HEK293 (cell line): ENCODE measurements around the gene MIEF2.

Experiments
- CTCF ChIA-PET: fragments of 350-600 bp; formaldehyde crosslinking; extraction: SDS; loops from one replicate; lab custom pipeline; 2021; ENCODE audit warnings: antibody characterized with exemption; lab: Yijun Ruan, JAX
- POLR2A ChIA-PET: fragments of 300-600 bp; formaldehyde crosslinking; extraction: SDS; loops from one replicate; lab custom pipeline; 2020; ENCODE audit warnings: antibody characterized with exemption, inconsistent platforms; lab: Yijun Ruan, JAX
- H3K27ac ChIP-seq: fragments of 200-500 bp; sonication (Bioruptor generic); 2 replicates; pipeline ENCODE4 v1.5.1; 2014; ENCODE audit warnings: low read depth, low read length, control low read depth, inconsistent platforms; ENCODE audit errors: extremely low read depth
- H3K36me3 ChIP-seq, 2 experiments: fragments of 200-500 bp in 1 of 2; sonication (Bioruptor generic) in 1 of 2; 1 replicate in 1 of 2; 2 replicates in 1 of 2; pipeline ENCODE4 v1.5.1; 2014 to 2017; ENCODE audit warnings: inconsistent platforms in 2 of 2, low read length in 2 of 2; ENCODE audit not compliant: control insufficient read depth in 2 of 2, insufficient read depth in 1 of 2
- H3K4me1 ChIP-seq: fragments of 200-500 bp; sonication (Bioruptor generic); 2 replicates; pipeline ENCODE4 v1.5.1; 2014; ENCODE audit warnings: mild to moderate bottlenecking, low read length, inconsistent platforms; ENCODE audit not compliant: control insufficient read depth, insufficient read depth
- H3K4me3 ChIP-seq: 2 replicates; pipeline ENCODE4 v1.5.1; 2011; ENCODE audit warnings: low read depth, mild to moderate bottlenecking, control low read depth, low read length, moderate library complexity
- H3K9me3 ChIP-seq: fragments of 200-500 bp; sonication (Bioruptor generic); 2 replicates; pipeline ENCODE4 v1.5.1; 2014; ENCODE audit warnings: low read depth, low read length, inconsistent platforms; ENCODE audit not compliant: control insufficient read depth, insufficient read depth
- GFI1B ChIP-seq: fragments of 450-650 bp; formaldehyde crosslinking; IDR thresholded peaks from 2 replicates; pipeline ENCODE4 v1.5.1; 2016; ENCODE audit warnings: missing biosample characterization, missing genetic modification characterization
- HOXD13 ChIP-seq: sonication (generic); formaldehyde crosslinking; IDR thresholded peaks from 2 replicates; pipeline ENCODE4 v1.8.0; 2022; ENCODE audit warnings: missing genetic modification reagents, borderline replicate concordance
- KLF8 ChIP-seq: fragments of 450-650 bp; formaldehyde crosslinking; IDR thresholded peaks from 2 replicates; pipeline ENCODE4 v1.5.1; 2016; ENCODE audit warnings: missing biosample characterization, missing genetic modification characterization
- OVOL3 ChIP-seq: fragments of 450-650 bp; formaldehyde crosslinking; IDR thresholded peaks from 2 replicates; pipeline ENCODE4 v1.5.1; 2016; ENCODE audit warnings: missing biosample characterization, missing genetic modification characterization
- PRDM1 ChIP-seq: fragments of 450-650 bp; formaldehyde crosslinking; IDR thresholded peaks from 2 replicates; pipeline ENCODE4; 2016; ENCODE audit warnings: missing biosample characterization, missing genetic modification characterization
- SALL2 ChIP-seq: fragments of 450-650 bp; formaldehyde crosslinking; IDR thresholded peaks from 2 replicates; pipeline ENCODE4 v1.5.0; 2017; ENCODE audit warnings: missing biosample characterization, mild to moderate bottlenecking, missing genetic modification characterization, borderline replicate concordance
- SCRT2 ChIP-seq: fragments of 450-650 bp; formaldehyde crosslinking; IDR thresholded peaks from 2 replicates; pipeline ENCODE4 v1.5.1; 2016; ENCODE audit warnings: missing biosample characterization, missing genetic modification characterization
- SP2 ChIP-seq: fragments of 450-650 bp; formaldehyde crosslinking; IDR thresholded peaks from 2 replicates; pipeline ENCODE4 v1.5.1; 2016; ENCODE audit warnings: missing biosample characterization, missing genetic modification characterization
- SP3 ChIP-seq: fragments of 450-650 bp; formaldehyde crosslinking; IDR thresholded peaks from 2 replicates; pipeline ENCODE4 v1.5.1; 2016; ENCODE audit warnings: missing biosample characterization, missing genetic modification characterization
- ZEB2 ChIP-seq: fragments of 450-650 bp; formaldehyde crosslinking; IDR thresholded peaks from 2 replicates; pipeline ENCODE4 v1.5.1; 2016; ENCODE audit warnings: missing biosample characterization, missing genetic modification characterization
- ZFP3 ChIP-seq: fragments of 450-650 bp; formaldehyde crosslinking; IDR thresholded peaks from 2 replicates; pipeline ENCODE4 v1.5.1; 2016; ENCODE audit warnings: low read depth, missing biosample characterization, missing genetic modification characterization
- ZIC2 ChIP-seq: fragments of 450-650 bp; formaldehyde crosslinking; IDR thresholded peaks from 2 replicates; pipeline ENCODE4 v1.5.1; 2016; ENCODE audit warnings: missing biosample characterization, missing genetic modification characterization
- ZNF10 ChIP-seq: fragments of 450-650 bp; formaldehyde crosslinking; IDR thresholded peaks from 2 replicates; pipeline ENCODE4 v1.5.1; 2017; ENCODE audit warnings: missing biosample characterization, missing genetic modification characterization
- ZNF174 ChIP-seq: fragments of 450-650 bp; formaldehyde crosslinking; IDR thresholded peaks from 2 replicates; pipeline ENCODE4 v1.5.0; 2017; ENCODE audit warnings: missing biosample characterization, mild to moderate bottlenecking, missing genetic modification characterization
- ZNF184 ChIP-seq: fragments of 450-650 bp; IDR thresholded peaks from 2 replicates; pipeline ENCODE4 v1.5.1; 2018; ENCODE audit warnings: missing biosample characterization, mild to moderate bottlenecking, missing genetic modification characterization
- ZNF266 ChIP-seq: fragments of 450-650 bp; formaldehyde crosslinking; IDR thresholded peaks from 2 replicates; pipeline ENCODE4 v1.5.1; 2016; ENCODE audit warnings: missing biosample characterization, missing genetic modification characterization, low read depth
- ZNF274 ChIP-seq, 2 experiments: fragments of 200-500 bp in 1 of 2; fragments of 450-650 bp in 1 of 2; sonication (Bioruptor generic) in 1 of 2; formaldehyde crosslinking in 1 of 2; IDR thresholded peaks; 2 replicates each; pipeline versions ENCODE4 v1.5.1 to v1.6.1; 2014 to 2016; ENCODE audit warnings: borderline replicate concordance in 1 of 2, inconsistent platforms in 1 of 2, low read length in 1 of 2, missing biosample characterization in 1 of 2, missing genetic modification characterization in 1 of 2
- ZNF302 ChIP-seq: fragments of 450-650 bp; formaldehyde crosslinking; IDR thresholded peaks from 2 replicates; pipeline ENCODE4 v1.5.1; 2016; ENCODE audit warnings: missing biosample characterization, missing genetic modification characterization, low read depth
- ZNF423 ChIP-seq: fragments of 450-650 bp; formaldehyde crosslinking; IDR thresholded peaks from 2 replicates; pipeline ENCODE4 v1.5.1; 2016; ENCODE audit warnings: missing biosample characterization, missing genetic modification characterization
- ZNF623 ChIP-seq: fragments of 450-650 bp; formaldehyde crosslinking; IDR thresholded peaks from 2 replicates; pipeline ENCODE4 v1.5.1; 2016; ENCODE audit warnings: missing biosample characterization, missing genetic modification characterization
- ZNF654 ChIP-seq: fragments of 450-650 bp; formaldehyde crosslinking; IDR thresholded peaks from 2 replicates; pipeline ENCODE4 v1.5.1; 2016; ENCODE audit warnings: low read depth, missing biosample characterization, missing genetic modification characterization
- ZNF701 ChIP-seq: fragments of 450-650 bp; formaldehyde crosslinking; IDR thresholded peaks from 2 replicates; pipeline ENCODE4 v1.5.1; 2016; ENCODE audit warnings: missing biosample characterization, missing genetic modification characterization
- ZNF768 ChIP-seq: fragments of 450-650 bp; formaldehyde crosslinking; IDR thresholded peaks from 2 replicates; pipeline ENCODE4 v1.5.1; 2018; ENCODE audit warnings: missing biosample characterization, mild to moderate bottlenecking, missing genetic modification characterization
- ZNF776 ChIP-seq: fragments of 450-650 bp; formaldehyde crosslinking; IDR thresholded peaks from 2 replicates; pipeline ENCODE4 v1.5.0; 2017; ENCODE audit warnings: missing biosample characterization, missing genetic modification characterization, borderline replicate concordance
- ZSCAN23 ChIP-seq: fragments of 450-650 bp; formaldehyde crosslinking; IDR thresholded peaks from 2 replicates; pipeline ENCODE4 v1.5.1; 2016; ENCODE audit warnings: missing biosample characterization, missing genetic modification characterization
- TF ChIP-seq, protein P1 (sequence below): fragments of 450-650 bp; formaldehyde crosslinking; IDR thresholded peaks from 2 replicates; pipeline ENCODE4 v1.5.1; 2017; ENCODE audit warnings: missing biosample characterization, missing genetic modification characterization
- TF ChIP-seq, protein P2 (sequence below): fragments of 450-650 bp; IDR thresholded peaks from 2 replicates; pipeline ENCODE4 v1.5.1; 2018; ENCODE audit warnings: missing biosample characterization, mild to moderate bottlenecking, missing genetic modification characterization
- TF ChIP-seq, protein P3 (sequence below): fragments of 450-650 bp; formaldehyde crosslinking; IDR thresholded peaks from 2 replicates; pipeline ENCODE4 v1.5.1; 2016; ENCODE audit warnings: missing biosample characterization, missing genetic modification characterization
- TF ChIP-seq, protein P4 (sequence below): fragments of 450-650 bp; formaldehyde crosslinking; IDR thresholded peaks from 2 replicates; pipeline ENCODE4 v1.5.1; 2017; ENCODE audit warnings: missing biosample characterization, missing genetic modification characterization

MIEF2 gene

DNA sequence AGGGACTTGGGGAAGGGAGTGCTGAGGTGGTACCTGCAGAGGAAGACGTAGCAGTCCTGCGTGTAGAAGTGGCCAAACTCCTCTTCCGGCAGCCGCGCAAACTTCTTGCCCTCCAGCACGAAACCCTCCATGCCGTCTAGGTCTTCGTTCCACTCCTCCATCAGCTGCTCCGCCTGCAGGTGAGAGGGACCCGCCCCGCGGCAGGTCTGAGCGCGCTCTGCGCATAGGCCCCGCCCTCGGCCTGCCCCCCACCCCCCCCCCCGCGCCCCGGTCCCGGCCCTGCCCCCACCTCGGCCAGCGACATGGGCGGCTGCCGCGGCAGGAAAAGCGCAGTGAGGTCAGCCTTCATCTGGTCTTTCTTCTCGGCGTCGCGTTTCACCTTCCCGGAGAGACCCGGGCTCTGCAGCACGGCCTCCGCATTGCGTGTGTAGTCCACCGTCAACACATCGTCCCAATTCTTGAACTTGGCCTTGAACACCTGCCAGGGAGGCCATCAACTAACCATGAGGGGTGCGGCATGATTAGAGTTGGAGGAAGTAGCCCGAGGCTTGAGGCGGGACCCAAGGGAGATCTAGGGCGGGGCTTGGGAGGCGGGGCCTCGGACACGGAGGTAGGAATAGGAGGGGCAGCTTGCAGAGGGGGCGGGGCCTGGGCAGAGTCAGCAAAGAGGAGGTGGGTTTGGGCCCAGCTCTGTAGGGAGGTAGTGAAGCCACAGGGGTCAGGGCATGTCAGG, 13.4 kb upstream of the MIEF2 start:
- Histone ChIP-seq H3K9me3 (no peaks in the 10 kb centered on the region), H3K4me1 (no peaks in the 10 kb centered on the region), H3K36me3 (peaks cover 6 to 88% of the 10 kb centered on the region in 2 experiments; a peak in 2 of 3 replicates), H3K4me3 (no peak overlapping the region), H3K27ac (0 out of 2 replicates have a peak overlapping the region, but pooled peaks have one; percentile 24)
- ChIA-PET POLR2A (interaction anchor here (0.6 to 3.7 kb wide), 6 partner anchors 11 to 98 kb away, joined by 3 to 12 read pairs (median 4); partner anchors contain the start of genes ALKBH5 and MIEF2), CTCF (interaction anchor here (0.5 to 1.4 kb wide), 9 partner anchors 10 to 1585 kb away, joined by 3 to 5 read pairs (median 3); no protein-coding TSS in a partner anchor)
- TF ChIP-seq OVOL3 = no peak
- TF ChIP-seq ZIC2 (tag by site-specific recombination) = no peak
- TF ChIP-seq ZSCAN23 = no peak
- TF ChIP-seq SCRT2 = no peak
- TF ChIP-seq HOXD13 = no peak
- TF ChIP-seq ZNF701 = no peak
- TF ChIP-seq, protein P1, sequence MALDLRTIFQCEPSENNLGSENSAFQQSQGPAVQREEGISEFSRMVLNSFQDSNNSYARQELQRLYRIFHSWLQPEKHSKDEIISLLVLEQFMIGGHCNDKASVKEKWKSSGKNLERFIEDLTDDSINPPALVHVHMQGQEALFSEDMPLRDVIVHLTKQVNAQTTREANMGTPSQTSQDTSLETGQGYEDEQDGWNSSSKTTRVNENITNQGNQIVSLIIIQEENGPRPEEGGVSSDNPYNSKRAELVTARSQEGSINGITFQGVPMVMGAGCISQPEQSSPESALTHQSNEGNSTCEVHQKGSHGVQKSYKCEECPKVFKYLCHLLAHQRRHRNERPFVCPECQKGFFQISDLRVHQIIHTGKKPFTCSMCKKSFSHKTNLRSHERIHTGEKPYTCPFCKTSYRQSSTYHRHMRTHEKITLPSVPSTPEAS (tag by site-specific recombination) = no peak
- TF ChIP-seq ZNF768 = no peak
- TF ChIP-seq SP2 (tag by site-specific recombination) = peak; percentile 69
- no peak for TF ChIP-seq ZFP3 (tag by site-specific recombination)
- no peak for TF ChIP-seq ZNF174 (tag by site-specific recombination)
- no peak for TF ChIP-seq ZNF302
- TF ChIP-seq ZNF623 = no peak
- TF ChIP-seq, protein P2, sequence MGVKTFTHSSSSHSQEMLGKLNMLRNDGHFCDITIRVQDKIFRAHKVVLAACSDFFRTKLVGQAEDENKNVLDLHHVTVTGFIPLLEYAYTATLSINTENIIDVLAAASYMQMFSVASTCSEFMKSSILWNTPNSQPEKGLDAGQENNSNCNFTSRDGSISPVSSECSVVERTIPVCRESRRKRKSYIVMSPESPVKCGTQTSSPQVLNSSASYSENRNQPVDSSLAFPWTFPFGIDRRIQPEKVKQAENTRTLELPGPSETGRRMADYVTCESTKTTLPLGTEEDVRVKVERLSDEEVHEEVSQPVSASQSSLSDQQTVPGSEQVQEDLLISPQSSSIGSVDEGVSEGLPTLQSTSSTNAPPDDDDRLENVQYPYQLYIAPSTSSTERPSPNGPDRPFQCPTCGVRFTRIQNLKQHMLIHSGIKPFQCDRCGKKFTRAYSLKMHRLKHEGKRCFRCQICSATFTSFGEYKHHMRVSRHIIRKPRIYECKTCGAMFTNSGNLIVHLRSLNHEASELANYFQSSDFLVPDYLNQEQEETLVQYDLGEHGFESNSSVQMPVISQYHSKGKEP (tag by site-specific recombination) = no peak
- TF ChIP-seq ZNF184 (tag by site-specific recombination) = no peak
- no peak for TF ChIP-seq ZNF274 (IDR thresholded peaks at IDR 0.05; ENCODE audit: low read length)
- no peak for TF ChIP-seq ZNF274 (tag by site-specific recombination; IDR thresholded peaks at IDR 0.05; ENCODE audit: borderline replicate concordance)
- TF ChIP-seq ZNF423 (tag by site-specific recombination) = no peak
- 0 out of 2 replicates have a peak, but pooled peaks have one; percentile 35 for TF ChIP-seq SP3 (tag by site-specific recombination)
- TF ChIP-seq, protein P3, sequence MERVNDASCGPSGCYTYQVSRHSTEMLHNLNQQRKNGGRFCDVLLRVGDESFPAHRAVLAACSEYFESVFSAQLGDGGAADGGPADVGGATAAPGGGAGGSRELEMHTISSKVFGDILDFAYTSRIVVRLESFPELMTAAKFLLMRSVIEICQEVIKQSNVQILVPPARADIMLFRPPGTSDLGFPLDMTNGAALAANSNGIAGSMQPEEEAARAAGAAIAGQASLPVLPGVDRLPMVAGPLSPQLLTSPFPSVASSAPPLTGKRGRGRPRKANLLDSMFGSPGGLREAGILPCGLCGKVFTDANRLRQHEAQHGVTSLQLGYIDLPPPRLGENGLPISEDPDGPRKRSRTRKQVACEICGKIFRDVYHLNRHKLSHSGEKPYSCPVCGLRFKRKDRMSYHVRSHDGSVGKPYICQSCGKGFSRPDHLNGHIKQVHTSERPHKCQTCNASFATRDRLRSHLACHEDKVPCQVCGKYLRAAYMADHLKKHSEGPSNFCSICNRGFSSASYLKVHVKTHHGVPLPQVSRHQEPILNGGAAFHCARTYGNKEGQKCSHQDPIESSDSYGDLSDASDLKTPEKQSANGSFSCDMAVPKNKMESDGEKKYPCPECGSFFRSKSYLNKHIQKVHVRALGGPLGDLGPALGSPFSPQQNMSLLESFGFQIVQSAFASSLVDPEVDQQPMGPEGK (tag by site-specific recombination) = peak; percentile 37; the same call in 1 of the 2 replicates
- TF ChIP-seq ZNF266 (tag by site-specific recombination) = no peak
- peak; percentile 45; the same call in 1 of the 2 replicates for TF ChIP-seq KLF8 (tag by site-specific recombination)
- TF ChIP-seq SALL2 (tag by site-specific recombination) = no peak
- no peak for TF ChIP-seq PRDM1 (tag by site-specific recombination)
- TF ChIP-seq ZNF10 (tag by site-specific recombination) = no peak
- no peak for TF ChIP-seq ZEB2
- TF ChIP-seq ZNF654 (tag by site-specific recombination) = no peak
- TF ChIP-seq, protein P4, sequence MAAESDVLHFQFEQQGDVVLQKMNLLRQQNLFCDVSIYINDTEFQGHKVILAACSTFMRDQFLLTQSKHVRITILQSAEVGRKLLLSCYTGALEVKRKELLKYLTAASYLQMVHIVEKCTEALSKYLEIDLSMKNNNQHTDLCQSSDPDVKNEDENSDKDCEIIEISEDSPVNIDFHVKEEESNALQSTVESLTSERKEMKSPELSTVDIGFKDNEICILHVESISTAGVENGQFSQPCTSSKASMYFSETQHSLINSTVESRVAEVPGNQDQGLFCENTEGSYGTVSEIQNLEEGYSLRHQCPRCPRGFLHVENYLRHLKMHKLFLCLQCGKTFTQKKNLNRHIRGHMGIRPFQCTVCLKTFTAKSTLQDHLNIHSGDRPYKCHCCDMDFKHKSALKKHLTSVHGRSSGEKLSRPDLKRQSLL (tag by site-specific recombination) = no peak
- TF ChIP-seq GFI1B (tag by site-specific recombination) = no peak
- TF ChIP-seq ZNF776 (tag by site-specific recombination) = no peak
